Duodenal mucosa (tissue), 2 donors: ENCODE data around the gene COL16A1.

Experiments
- H3K27ac ChIP-seq: one replicate; pipeline ENCODE4 v1.7.0; 2013; ENCODE audit warnings: low read depth, low read length
- H3K27me3 ChIP-seq, 2 donors: one replicate each; pipeline ENCODE4 v1.7.0; 2013; ENCODE audit warnings: low read length in 2 of 2, control low read depth in 1 of 2; ENCODE audit not compliant: insufficient read depth in 2 of 2, control insufficient read depth in 1 of 2
- H3K36me3 ChIP-seq, 2 donors: one replicate each; pipeline ENCODE4 v1.7.0; 2013; ENCODE audit warnings: low read length in 2 of 2, control low read depth in 1 of 2; ENCODE audit not compliant: insufficient read depth in 2 of 2, control insufficient read depth in 1 of 2
- H3K4me1 ChIP-seq, 2 donors: one replicate each; pipeline ENCODE4 v1.7.0; 2013; ENCODE audit warnings: low read length in 2 of 2, control low read depth in 1 of 2; ENCODE audit not compliant: insufficient read depth in 2 of 2, control insufficient read depth in 1 of 2
- H3K4me3 ChIP-seq, 2 donors: one replicate each; pipeline ENCODE4 v1.7.0; 2013; ENCODE audit warnings: low read length in 2 of 2, low read depth in 1 of 2
- H3K9ac ChIP-seq, 2 donors: one replicate each; pipeline ENCODE4 v1.7.0; 2013; ENCODE audit warnings: low read length in 2 of 2, low read depth in 1 of 2
- H3K9me3 ChIP-seq, 2 donors: one replicate each; pipeline ENCODE4 v1.7.0; 2013; ENCODE audit warnings: low read length in 2 of 2, control low read depth in 1 of 2; ENCODE audit not compliant: control insufficient read depth in 1 of 2

The COL16A1 gene

DNA sequence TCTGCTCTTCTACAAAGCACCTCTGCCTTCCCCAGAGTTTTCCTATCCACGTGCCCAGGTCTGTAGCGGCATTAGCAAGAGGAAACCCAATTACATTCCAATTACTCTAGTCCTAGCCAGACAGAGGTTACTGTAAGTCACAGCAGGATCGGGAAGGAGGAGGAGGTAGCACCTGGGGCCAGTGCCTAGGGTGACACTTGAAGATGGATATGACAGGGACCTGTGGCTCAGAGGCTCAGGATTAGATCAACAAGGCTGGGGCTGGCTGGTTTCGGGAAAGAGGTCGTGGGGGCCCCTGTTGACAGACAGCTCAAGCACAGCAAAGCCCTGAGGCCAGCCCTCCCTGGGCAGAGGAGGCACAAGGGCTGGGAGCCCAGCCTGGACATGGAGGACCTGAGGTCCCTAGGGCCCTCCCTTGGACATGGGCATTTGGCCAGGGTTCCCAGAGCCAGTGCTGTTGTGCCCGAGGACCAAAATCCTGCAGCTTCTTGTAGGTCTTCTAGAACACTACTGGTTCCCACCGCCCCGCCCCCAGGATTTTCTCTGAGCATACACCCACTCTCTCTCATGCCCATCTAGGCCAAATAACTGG lies 89.3 kb downstream of the COL16A1 start:
- no peak overlapping the region for H3K27ac ChIP-seq
- H3K9ac ChIP-seq: no peak overlapping the region

GRCh38 chr1:31609514-31610118 lies 94.2 kb downstream of the COL16A1 start:
- H3K27me3 ChIP-seq: no peaks in the 10 kb centered on the region
- H3K9ac ChIP-seq: no peak overlapping the region
- no peaks in the 10 kb centered on the region for H3K36me3 ChIP-seq
- no peaks in the 10 kb centered on the region for H3K9me3 ChIP-seq
- H3K4me1 ChIP-seq: no peaks in the 10 kb centered on the region
- H3K27ac ChIP-seq: no peak overlapping the region
- H3K4me3 ChIP-seq: no peak overlapping the region

More for the DNA sequence above, 89.3 kb downstream of the COL16A1 start:
- H3K9me3 ChIP-seq: no peaks in the 10 kb centered on the region
- peaks cover 8 to 15% of the 10 kb centered on the region in 2 donors for H3K27me3 ChIP-seq
- no peak overlapping the region for H3K4me3 ChIP-seq
- no peaks in the 10 kb centered on the region for H3K36me3 ChIP-seq
- peaks cover 0 to 4% of the 10 kb centered on the region in 2 donors for H3K4me1 ChIP-seq

DNA sequence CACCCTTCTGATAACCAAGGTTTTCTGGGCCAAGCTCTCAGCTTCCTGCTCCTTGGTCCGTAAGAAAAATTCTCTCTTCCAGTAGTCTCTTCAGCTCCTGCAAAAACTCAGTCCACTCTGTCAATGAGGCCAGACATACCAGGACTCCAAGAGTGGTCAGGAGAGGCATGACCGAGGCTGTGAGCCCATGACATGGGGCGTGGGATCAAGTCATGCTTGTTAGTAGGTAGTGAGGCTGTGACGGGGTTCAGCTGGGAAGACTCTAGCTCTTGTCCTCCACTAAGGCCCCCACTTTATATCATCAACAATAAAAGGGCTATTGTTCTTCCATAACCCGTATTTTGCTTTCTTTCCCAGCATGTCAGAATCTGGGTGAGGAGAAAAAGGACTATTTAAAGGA lies 96.5 kb downstream of the COL16A1 start:
- Histone ChIP-seq H3K27ac (no peak overlapping the region), H3K36me3 (no peaks in the 10 kb centered on the region), H3K9ac (no peak overlapping the region)

GRCh38 chr1:31605908-31606427 lies 97.8 kb downstream of the COL16A1 start:
- Histone ChIP-seq H3K27me3 (no peaks in the 10 kb centered on the region), H3K27ac (no peak overlapping the region), H3K9ac (no peak overlapping the region), H3K36me3 (no peaks in the 10 kb centered on the region), H3K4me3 (no peak overlapping the region), H3K4me1 (no peaks in the 10 kb centered on the region), H3K9me3 (no peaks in the 10 kb centered on the region)

More for the DNA sequence above, 96.5 kb downstream of the COL16A1 start:
- no peaks in the 10 kb centered on the region for H3K9me3 ChIP-seq
- H3K4me3 ChIP-seq: no peak overlapping the region
- no peaks in the 10 kb centered on the region for H3K27me3 ChIP-seq
- no peaks in the 10 kb centered on the region for H3K4me1 ChIP-seq
